Stimulated activated memory B cell treated with anti-CD40 and anti-IgM and Interleukin-4, amounts not matched to agents 10 μg/mL and 1 μg/mL and 100 μg/mL, for 72 hours (primary cell): ENCODE measurements around the gene FNBP1.
"Not testable (repeated sequence)": the region's sequence is repeated elsewhere in the genome, so short reads cannot be mapped to it uniquely, and the experiment has no call there.

Experiments used
- ATAC-seq: fragments of 150-1000 bp; cut with Tn5 transposase; 2 replicates; pipeline ENCODE4 v1.10.0; 2021
- H3K27ac Mint-ChIP-seq: one replicate; pipeline ENCODE4 v1.8.0; 2022; ENCODE audit warnings: mild to moderate bottlenecking, mixed read lengths
- H3K27me3 Mint-ChIP-seq: one replicate; pipeline ENCODE4 v1.8.0; 2022; ENCODE audit warnings: mixed read lengths
- H3K36me3 Mint-ChIP-seq: one replicate; pipeline ENCODE4 v1.8.0; 2022; ENCODE audit warnings: mixed read lengths
- H3K4me1 Mint-ChIP-seq: one replicate; pipeline ENCODE4 v1.8.0; 2022; ENCODE audit warnings: mixed read lengths
- H3K4me3 Mint-ChIP-seq: one replicate; pipeline ENCODE4 v1.8.0; 2022; ENCODE audit warnings: mild to moderate bottlenecking, moderate library complexity, mixed read lengths
- H3K9me3 Mint-ChIP-seq: one replicate; pipeline ENCODE4 v1.8.0; 2022; ENCODE audit warnings: mixed read lengths

Gene FNBP1

GRCh38 chr9:130017510-130017909, 25.5 kb downstream of the FNBP1 start:
- Mint-ChIP-seq H3K4me1 (peaks cover 76% of the 10 kb centered on the region), H3K36me3 (peaks cover 39% of the 10 kb centered on the region), H3K27ac (peak overlapping the region; percentile 100), H3K4me3 (peak overlapping the region; percentile 46)
- H3K27me3 Mint-ChIP-seq, ATAC-seq, H3K9me3 Mint-ChIP-seq: not testable (repeated sequence)

GRCh38 chr9:130017076-130017475, 25.9 kb downstream of the FNBP1 start:
- no peak for ATAC-seq
- peaks cover 40% of the 10 kb centered on the region for H3K36me3 Mint-ChIP-seq
- H3K4me1 Mint-ChIP-seq, result peaks cover 76% of the 10 kb centered on the region
- H3K27me3 Mint-ChIP-seq, result no peaks in the 10 kb centered on the region
- H3K27ac Mint-ChIP-seq, result peak overlapping the region; percentile 100
- no peaks in the 10 kb centered on the region for H3K9me3 Mint-ChIP-seq
- H3K4me3 Mint-ChIP-seq, result peak overlapping the region; percentile 46

GRCh38 chr9:130015353-130016019, 27.5 kb downstream of the FNBP1 start:
- Mint-ChIP-seq H3K9me3 (no peaks in the 10 kb centered on the region), H3K4me3 (no peak overlapping the region), H3K4me1 (peaks cover 74% of the 10 kb centered on the region), H3K36me3 (peaks cover 48% of the 10 kb centered on the region), H3K27me3 (no peaks in the 10 kb centered on the region), H3K27ac (peak overlapping the region; percentile 94)
- no peak for ATAC-seq

GRCh38 chr9:130013326-130013725, 29.7 kb downstream of the FNBP1 start:
- Mint-ChIP-seq H3K9me3 (no peaks in the 10 kb centered on the region), H3K4me1 (peaks cover 78% of the 10 kb centered on the region), H3K27me3 (no peaks in the 10 kb centered on the region), H3K4me3 (no peak overlapping the region), H3K27ac (peak overlapping the region; percentile 94), H3K36me3 (peaks cover 51% of the 10 kb centered on the region)
- ATAC-seq, result no peak

- Mint-ChIP-seq H3K27me3 (no peaks in the 10 kb centered on the region), H3K27ac (peak overlapping the region; percentile 94), H3K4me1 (peaks cover 83% of the 10 kb centered on the region), H3K4me3 (peak overlapping the region; percentile 40), H3K9me3 (no peaks in the 10 kb centered on the region), H3K36me3 (peaks cover 35% of the 10 kb centered on the region)
- peak; percentile 86 for ATAC-seq
Measured at GRCh38 chr9:130010151-130010988, 32.6 kb downstream of the FNBP1 start.

GRCh38 chr9:130009546-130009945, 33.4 kb downstream of the FNBP1 start:
- not testable (repeated sequence) for H3K27me3 Mint-ChIP-seq, ATAC-seq, H3K9me3 Mint-ChIP-seq
- H3K4me3 Mint-ChIP-seq, result peak overlapping the region; percentile 40
- H3K4me1 Mint-ChIP-seq, result peaks cover 85% of the 10 kb centered on the region
- peaks cover 35% of the 10 kb centered on the region for H3K36me3 Mint-ChIP-seq
- H3K27ac Mint-ChIP-seq, result peak overlapping the region; percentile 94

- no peak for ATAC-seq
- H3K36me3 Mint-ChIP-seq, result peaks cover 35% of the 10 kb centered on the region
Measured at GRCh38 chr9:130008538-130008937, 34.5 kb downstream of the FNBP1 start.

GRCh38 chr9:130006952-130007351, 36.0 kb downstream of the FNBP1 start:
- not testable (repeated sequence) for H3K27me3 Mint-ChIP-seq, ATAC-seq, H3K9me3 Mint-ChIP-seq
- H3K27ac Mint-ChIP-seq, result peak overlapping the region; percentile 94
- peak overlapping the region; percentile 60 for H3K4me3 Mint-ChIP-seq
- H3K36me3 Mint-ChIP-seq, result peaks cover 33% of the 10 kb centered on the region
- H3K4me1 Mint-ChIP-seq, result peaks cover 88% of the 10 kb centered on the region

More at GRCh38 chr9:130008538-130008937, 34.5 kb downstream of the FNBP1 start:
- Mint-ChIP-seq H3K27me3 (no peaks in the 10 kb centered on the region), H3K4me1 (peaks cover 88% of the 10 kb centered on the region), H3K4me3 (peak overlapping the region; percentile 52), H3K9me3 (no peaks in the 10 kb centered on the region), H3K27ac (peak overlapping the region; percentile 94)

GRCh38 chr9:130003943-130004552, 38.9 kb downstream of the FNBP1 start:
- Mint-ChIP-seq H3K27ac (peak overlapping the region; percentile 94), H3K4me3 (peak overlapping the region; percentile 78), H3K9me3 (no peaks in the 10 kb centered on the region), H3K27me3 (no peaks in the 10 kb centered on the region), H3K4me1 (peaks cover 79% of the 10 kb centered on the region), H3K36me3 (peaks cover 39% of the 10 kb centered on the region)
- no peak for ATAC-seq

- no peak for ATAC-seq
- Mint-ChIP-seq H3K4me1 (peaks cover 73% of the 10 kb centered on the region), H3K4me3 (peak overlapping the region; percentile 78), H3K9me3 (no peaks in the 10 kb centered on the region), H3K36me3 (peaks cover 43% of the 10 kb centered on the region), H3K27me3 (no peaks in the 10 kb centered on the region), H3K27ac (peak overlapping the region; percentile 94)
Measured at GRCh38 chr9:130002320-130002719, 40.7 kb downstream of the FNBP1 start.

- peak overlapping the region; percentile 90 for H3K27ac Mint-ChIP-seq
- H3K4me3 Mint-ChIP-seq, result peak overlapping the region; percentile 44
- H3K36me3 Mint-ChIP-seq, result peaks cover 43% of the 10 kb centered on the region
- H3K4me1 Mint-ChIP-seq, result peaks cover 70% of the 10 kb centered on the region
- no peak for ATAC-seq
- no peaks in the 10 kb centered on the region for H3K27me3 Mint-ChIP-seq
- H3K9me3 Mint-ChIP-seq, result no peaks in the 10 kb centered on the region
Measured at GRCh38 chr9:130001190-130001589, 41.8 kb downstream of the FNBP1 start.

GRCh38 chr9:129999141-129999510, 43.9 kb downstream of the FNBP1 start:
- peak overlapping the region; percentile 90 for H3K27ac Mint-ChIP-seq
- no peak for ATAC-seq
- H3K4me3 Mint-ChIP-seq, result peak overlapping the region; percentile 51
- no peaks in the 10 kb centered on the region for H3K9me3 Mint-ChIP-seq
- no peaks in the 10 kb centered on the region for H3K27me3 Mint-ChIP-seq
- peaks cover 77% of the 10 kb centered on the region for H3K4me1 Mint-ChIP-seq
- H3K36me3 Mint-ChIP-seq, result peaks cover 60% of the 10 kb centered on the region

- no peak for ATAC-seq
- peak overlapping the region; percentile 54 for H3K4me3 Mint-ChIP-seq
- peaks cover 65% of the 10 kb centered on the region for H3K36me3 Mint-ChIP-seq
- H3K27me3 Mint-ChIP-seq, result no peaks in the 10 kb centered on the region
- peaks cover 77% of the 10 kb centered on the region for H3K4me1 Mint-ChIP-seq
- peak overlapping the region; percentile 90 for H3K27ac Mint-ChIP-seq
- H3K9me3 Mint-ChIP-seq, result no peaks in the 10 kb centered on the region
Measured at GRCh38 chr9:129998491-129999140, 44.4 kb downstream of the FNBP1 start.

GRCh38 chr9:129997706-129998105, 45.3 kb downstream of the FNBP1 start:
- not testable (repeated sequence) for H3K4me3 Mint-ChIP-seq, ATAC-seq, H3K27me3 Mint-ChIP-seq, H3K9me3 Mint-ChIP-seq
- H3K36me3 Mint-ChIP-seq, result peaks cover 57% of the 10 kb centered on the region
- H3K4me1 Mint-ChIP-seq, result peaks cover 68% of the 10 kb centered on the region
- H3K27ac Mint-ChIP-seq, result peak overlapping the region; percentile 90
